Upper lobe of left lung (tissue), 4 donors: ENCODE results near the gene PACSIN1.

Source experiments
- CTCF ChIP-seq, 6 experiments: fragments of 450-650 bp in 4 of 6; fragments of 200-600 bp in 2 of 6; sonication (generic) in 2 of 6; IDR thresholded peaks; one replicate each; pipeline ENCODE4 v1.5.1; 2016 to 2019; ENCODE audit warnings: antibody characterized with exemption in 6 of 6
- POLR2A ChIP-seq, 4 donors: fragments of 450-650 bp; IDR thresholded peaks; one replicate each; pipeline ENCODE4 v1.5.1; 2016 to 2017; ENCODE audit warnings: antibody characterized with exemption in 4 of 4, mild to moderate bottlenecking in 2 of 4

GRCh38 chr6:34475767-34476328, 10.0 kb downstream of the PACSIN1 start:
- TF ChIP-seq POLR2A (IDR thresholded peaks at IDR 0.05), result no peak
- no peak for TF ChIP-seq CTCF (IDR thresholded peaks at IDR 0.05)
